ENCODE results near the gene PSME4. TPM values are rescaled to one million over a fixed set of nuclear protein-coding genes. Genes with fewer than 3 reads are reported as not detected.

Gene PSME4
- total and polyA plus RNA-seq, 8 donors: 41.5 to 56.9 (median 48.5) TPM

- ATAC-seq (no peak), DNase-seq (no peak)
- Histone ChIP-seq H3K9me3 (no peaks in the 10 kb centered on the region), H3K27me3 (no peaks in the 10 kb centered on the region), H3K36me3 (peaks cover 0 to 66% of the 10 kb centered on the region in 2 donors), H3K4me3 (no peak overlapping the region), H3K4me1 (no peaks in the 10 kb centered on the region), H3K27ac (no peak overlapping the region)
- no peak for TF ChIP-seq CTCF (IDR thresholded peaks at IDR 0.05)
- intact Hi-C loops (cut with DNase I): no loop called here
These were observed 104.8 kb downstream of the PSME4 start for GRCh38 chr2:53865962-53866361.

- Histone ChIP-seq H3K27me3 (no peaks in the 10 kb centered on the region), H3K4me3 (no peak overlapping the region), H3K27ac (no peak overlapping the region), H3K9me3 (no peaks in the 10 kb centered on the region), H3K4me1 (no peaks in the 10 kb centered on the region), H3K36me3 (peaks cover 0 to 62% of the 10 kb centered on the region in 2 donors)
- ATAC-seq (peak; percentile 44), DNase-seq (no peak)
- intact Hi-C loops (cut with DNase I): no loop called here
- no peak for TF ChIP-seq CTCF (IDR thresholded peaks at IDR 0.05)
These were observed 105.5 kb downstream of the PSME4 start for GRCh38 chr2:53865264-53865663.

- no peaks in the 10 kb centered on the region for H3K4me1 ChIP-seq
- no peak for TF ChIP-seq CTCF (IDR thresholded peaks at IDR 0.05)
- H3K4me3 ChIP-seq: no peak overlapping the region
- H3K27me3 ChIP-seq: no peaks in the 10 kb centered on the region
- no peak overlapping the region for H3K27ac ChIP-seq
- DNase-seq: no peak
- H3K36me3 ChIP-seq: peaks cover 0 to 61% of the 10 kb centered on the region in 2 donors
- intact Hi-C loops (cut with DNase I): no loop called here
- no peaks in the 10 kb centered on the region for H3K9me3 ChIP-seq
- no peak for ATAC-seq
These were observed 107.1 kb downstream of the PSME4 start for GRCh38 chr2:53863538-53864227.

GRCh38 chr2:53861824-53862223, 109.0 kb downstream of the PSME4 start:
- no peak overlapping the region for H3K27ac ChIP-seq
- no peaks in the 10 kb centered on the region for H3K27me3 ChIP-seq
- H3K4me1 ChIP-seq: no peaks in the 10 kb centered on the region
- TF ChIP-seq CTCF (IDR thresholded peaks at IDR 0.05): no peak
- ATAC-seq (no peak), DNase-seq (no peak)
- intact Hi-C loops (cut with DNase I): no loop called here
- no peak overlapping the region for H3K4me3 ChIP-seq
- no peaks in the 10 kb centered on the region for H3K9me3 ChIP-seq
- H3K36me3 ChIP-seq: peaks cover 0 to 48% of the 10 kb centered on the region in 2 donors

- Histone ChIP-seq H3K9me3 (no peaks in the 10 kb centered on the region), H3K27ac (no peak within 1 kb of the TSS), H3K36me3 (peaks cover 0 to 29% of the 10 kb centered on the region in 2 donors), H3K4me3 (peak within 1 kb of the TSS; percentile 6 to 33), H3K27me3 (no peaks in the 10 kb centered on the region), H3K4me1 (no peaks in the 10 kb centered on the region)
- intact Hi-C loops (cut with DNase I): no loop called here
- TF ChIP-seq CTCF (IDR thresholded peaks at IDR 0.05): no peak
- DNase-seq (peak in 3 of 4 donors; percentile 23 to 80 (median 57)), ATAC-seq (peak; percentile 93)
These were observed 111.3 kb downstream of the PSME4 start, which contains the start of gene GPR75 for GRCh38 chr2:53859206-53860181. Gene GPR75 (minus strand): TSS chr2:53859967. CDS start chr2:53854756, 5,211 bp downstream.

Data from left lung (tissue), 10 donors.